ENCODE data around the gene EYS.

GRCh38 chr6:63793465-63794137 lies 1913.4 kb downstream of the EYS start:
- TF ChIP-seq TAF1 (IDR thresholded peaks at IDR 0.05; ENCODE audit: borderline replicate concordance, insufficient read depth, low read length) (no peak), SIN3A (IDR thresholded peaks at IDR 0.05; ENCODE audit: borderline replicate concordance, insufficient read depth, low read length) (no peak), POLR2AphosphoS5 (IDR thresholded peaks at IDR 0.05; ENCODE audit: low read depth, low read length) (no peak), REST (IDR thresholded peaks at IDR 0.05; ENCODE audit: insufficient read depth in 1 of 2, low read depth in 2 of 2, low read length in 2 of 2) (no peak), FOXP2 (optimal IDR thresholded peaks at IDR 0.05; ENCODE audit: borderline replicate concordance, extremely low read depth, extremely low read length, insufficient read depth) (no peak)
